Measurements from ENCODE around the gene SPC24.
"Not testable (repeated sequence)": the region's sequence is repeated elsewhere in the genome, so short reads cannot be mapped to it uniquely, and the experiment has no call there.

Gene SPC24

GRCh38 chr19:11148001-11148400 lies 7.6 kb downstream of the SPC24 start:
- no peak overlapping the region for H3K4me3 ChIP-seq (ENCODE audit: low read depth, low read length)
- DNase-seq (ENCODE audit: low read depth): no peak
- no peak for TF ChIP-seq CTCF (IDR thresholded peaks at IDR 0.05; ENCODE audit: insufficient read depth, low read depth, low read length, missing control alignments)

GRCh38 chr19:11145536-11145924 lies 10.1 kb downstream of the SPC24 start:
- no peak overlapping the region for H3K4me3 ChIP-seq (ENCODE audit: low read depth, low read length)
- DNase-seq (ENCODE audit: low read depth): no peak
- no peak for TF ChIP-seq CTCF (IDR thresholded peaks at IDR 0.05; ENCODE audit: insufficient read depth, low read depth, low read length, missing control alignments)

GRCh38 chr19:11142528-11143171 lies 12.9 kb downstream of the SPC24 start:
- no peak for TF ChIP-seq CTCF (IDR thresholded peaks at IDR 0.05; ENCODE audit: insufficient read depth, low read depth, low read length, missing control alignments)
- no peak overlapping the region for H3K4me3 ChIP-seq (ENCODE audit: low read depth, low read length)
- no peak for DNase-seq (ENCODE audit: low read depth)

GRCh38 chr19:11141937-11142527 lies 13.6 kb downstream of the SPC24 start:
- no peak overlapping the region for H3K4me3 ChIP-seq (ENCODE audit: low read depth, low read length)
- DNase-seq (ENCODE audit: low read depth): no peak
- no peak for TF ChIP-seq CTCF (IDR thresholded peaks at IDR 0.05; ENCODE audit: insufficient read depth, low read depth, low read length, missing control alignments)

- DNase-seq (ENCODE audit: low read depth): no peak
- TF ChIP-seq CTCF (IDR thresholded peaks at IDR 0.05; ENCODE audit: insufficient read depth, low read depth, low read length, missing control alignments): no peak
- no peak overlapping the region for H3K4me3 ChIP-seq (ENCODE audit: low read depth, low read length)
These were observed 14.7 kb downstream of the SPC24 start for GRCh38 chr19:11140896-11141295.

- not testable (repeated sequence) for DNase-seq (ENCODE audit: low read depth); H3K4me3 ChIP-seq (ENCODE audit: low read depth, low read length)
These were observed 15.5 kb downstream of the SPC24 start for GRCh38 chr19:11140023-11140538.

- no peak overlapping the region for H3K4me3 ChIP-seq (ENCODE audit: low read depth, low read length)
- DNase-seq (ENCODE audit: low read depth): no peak
- no peak for TF ChIP-seq CTCF (IDR thresholded peaks at IDR 0.05; ENCODE audit: insufficient read depth, low read depth, low read length, missing control alignments)
These were observed 16.8 kb downstream of the SPC24 start for GRCh38 chr19:11138601-11139300.

Measured in GM12865 (cell line).